ENCODE results near the gene PTCD2.
"Not testable (repeated sequence)": the region's sequence is repeated elsewhere in the genome, so short reads cannot be mapped to it uniquely, and the experiment has no call there.

The PTCD2 gene

DNA sequence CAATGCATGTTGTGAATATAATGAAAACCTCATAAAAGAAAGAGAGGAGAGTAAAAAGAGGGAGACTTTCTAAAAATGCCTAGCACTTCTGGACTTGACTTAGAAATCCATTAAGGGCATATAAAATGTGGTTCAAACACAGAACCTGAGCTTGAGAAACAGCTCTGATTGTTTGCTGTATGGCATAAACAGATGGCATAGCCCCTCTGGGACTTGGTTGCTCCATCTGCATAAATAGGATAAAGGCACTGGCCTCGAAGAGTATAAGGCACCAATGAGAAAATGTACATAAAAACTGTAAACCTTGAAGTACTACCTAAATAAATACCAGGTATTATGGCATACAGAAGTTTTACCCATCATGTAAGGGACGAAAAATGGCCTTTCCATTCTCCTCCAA, 23.9 kb upstream of the PTCD2 start:
- DNase-seq (ENCODE audit: low spot score): no peak

DNA sequence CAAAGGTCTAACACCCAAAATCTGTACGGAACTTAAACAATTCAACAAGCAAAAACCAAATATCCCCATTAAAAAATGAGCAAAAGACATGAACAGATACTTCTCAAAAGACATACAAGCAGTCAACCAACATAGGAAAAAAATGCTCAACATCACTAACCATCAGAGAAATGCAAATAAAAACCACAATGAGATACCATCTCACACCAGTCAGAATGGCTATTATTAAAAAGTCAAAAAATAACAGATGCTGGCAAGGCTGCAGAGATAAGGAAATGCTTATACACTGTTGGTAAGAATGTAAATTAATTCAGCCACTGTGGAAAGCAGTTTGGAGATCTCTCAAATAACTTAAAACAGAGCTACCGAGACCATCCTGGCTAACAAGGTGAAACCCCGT, 22.0 kb upstream of the PTCD2 start:
- not testable (repeated sequence) for DNase-seq (ENCODE audit: low spot score)

DNA sequence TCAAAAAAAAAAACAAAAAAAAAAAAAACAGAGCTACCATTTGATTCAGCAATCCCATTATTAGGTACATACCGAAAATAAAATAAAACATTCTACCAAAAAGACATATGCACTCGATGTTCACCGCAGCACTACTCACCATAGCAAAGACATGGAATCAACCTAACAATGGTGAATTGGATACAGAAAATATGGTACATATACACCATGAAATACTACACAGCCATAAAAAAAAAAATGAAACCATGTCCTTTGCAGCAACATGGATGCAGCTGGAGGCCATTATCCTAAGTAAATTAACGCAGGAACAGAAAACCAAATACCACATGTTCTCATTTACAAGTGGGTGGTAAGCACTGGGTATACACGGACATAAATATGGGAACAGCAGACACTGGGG, 21.5 kb upstream of the PTCD2 start:
- no peak for DNase-seq (ENCODE audit: low spot score)

DNA sequence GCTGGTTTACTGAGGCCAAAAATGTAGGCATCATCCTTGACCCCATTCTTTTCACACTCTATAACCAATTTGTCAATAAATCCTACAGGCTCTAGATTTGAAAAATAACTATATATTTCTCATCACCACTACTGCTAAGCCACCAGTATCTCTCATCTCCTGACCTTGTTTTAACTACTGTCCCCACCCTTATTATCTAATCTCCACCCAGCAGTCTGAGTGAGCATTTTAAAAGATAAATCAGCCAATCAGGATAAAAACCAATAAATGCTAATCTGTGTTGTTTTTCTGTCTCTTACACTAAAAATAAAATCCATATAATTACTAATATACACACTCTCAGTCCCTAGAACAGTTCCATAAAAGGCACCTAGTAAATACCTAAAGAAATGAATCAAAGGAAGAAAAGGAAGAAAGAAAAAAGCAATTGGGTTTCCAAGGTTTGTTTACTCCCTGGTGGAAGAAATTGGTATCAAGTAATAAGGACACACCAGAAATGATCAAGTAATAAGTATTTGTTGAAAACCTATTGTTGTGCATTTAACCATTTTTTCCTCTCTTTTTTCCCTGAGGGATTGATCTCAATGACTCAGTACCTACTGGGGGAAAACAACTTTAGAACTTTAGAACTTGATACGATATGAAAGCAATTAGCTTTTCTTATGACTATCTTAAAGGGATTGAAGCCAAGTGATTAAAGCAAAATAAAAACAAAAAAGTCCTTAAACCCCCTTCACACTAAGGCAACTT, 19.4 kb upstream of the PTCD2 start:
- DNase-seq (ENCODE audit: low spot score): no peak

DNA sequence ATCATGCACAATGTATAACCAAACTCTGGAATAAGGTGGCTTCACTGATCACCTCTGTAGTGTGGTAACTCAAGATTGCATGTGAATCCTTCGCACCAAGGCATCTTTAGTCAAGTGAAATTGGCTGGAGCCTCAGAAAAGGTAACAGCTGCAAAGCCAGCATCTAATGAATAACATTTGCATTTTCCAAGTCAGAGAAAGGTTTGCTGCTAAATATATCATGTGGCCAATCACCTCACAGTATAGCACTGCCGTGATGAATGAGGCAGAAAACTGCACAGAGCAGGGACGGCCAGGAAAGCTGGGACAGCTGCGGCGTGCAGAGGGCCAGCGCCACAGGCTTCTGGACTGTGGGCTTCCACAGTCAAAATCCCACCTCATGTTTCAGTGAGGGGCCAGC, 18.6 kb upstream of the PTCD2 start:
- no peak for DNase-seq (ENCODE audit: low spot score)

DNA sequence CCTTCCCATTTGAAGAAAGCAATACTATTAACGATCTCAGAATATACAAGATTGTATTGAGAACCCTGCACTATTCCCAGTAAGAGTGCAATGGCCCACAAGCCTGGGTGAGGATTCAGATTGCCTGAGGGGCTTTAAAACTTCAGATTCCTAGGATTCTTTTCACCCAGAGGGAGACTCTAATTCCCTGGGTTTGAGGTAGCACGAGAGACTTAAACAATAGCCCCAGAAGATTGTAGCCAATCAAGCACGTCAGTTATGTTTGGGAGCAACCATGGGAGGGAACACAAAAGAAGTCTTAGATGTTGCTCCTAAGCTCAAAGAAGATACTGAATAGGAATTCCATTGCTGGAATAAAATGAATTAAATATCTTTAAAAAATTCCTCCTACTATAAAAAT, 18.0 kb upstream of the PTCD2 start:
- no peak for DNase-seq (ENCODE audit: low spot score)

DNA sequence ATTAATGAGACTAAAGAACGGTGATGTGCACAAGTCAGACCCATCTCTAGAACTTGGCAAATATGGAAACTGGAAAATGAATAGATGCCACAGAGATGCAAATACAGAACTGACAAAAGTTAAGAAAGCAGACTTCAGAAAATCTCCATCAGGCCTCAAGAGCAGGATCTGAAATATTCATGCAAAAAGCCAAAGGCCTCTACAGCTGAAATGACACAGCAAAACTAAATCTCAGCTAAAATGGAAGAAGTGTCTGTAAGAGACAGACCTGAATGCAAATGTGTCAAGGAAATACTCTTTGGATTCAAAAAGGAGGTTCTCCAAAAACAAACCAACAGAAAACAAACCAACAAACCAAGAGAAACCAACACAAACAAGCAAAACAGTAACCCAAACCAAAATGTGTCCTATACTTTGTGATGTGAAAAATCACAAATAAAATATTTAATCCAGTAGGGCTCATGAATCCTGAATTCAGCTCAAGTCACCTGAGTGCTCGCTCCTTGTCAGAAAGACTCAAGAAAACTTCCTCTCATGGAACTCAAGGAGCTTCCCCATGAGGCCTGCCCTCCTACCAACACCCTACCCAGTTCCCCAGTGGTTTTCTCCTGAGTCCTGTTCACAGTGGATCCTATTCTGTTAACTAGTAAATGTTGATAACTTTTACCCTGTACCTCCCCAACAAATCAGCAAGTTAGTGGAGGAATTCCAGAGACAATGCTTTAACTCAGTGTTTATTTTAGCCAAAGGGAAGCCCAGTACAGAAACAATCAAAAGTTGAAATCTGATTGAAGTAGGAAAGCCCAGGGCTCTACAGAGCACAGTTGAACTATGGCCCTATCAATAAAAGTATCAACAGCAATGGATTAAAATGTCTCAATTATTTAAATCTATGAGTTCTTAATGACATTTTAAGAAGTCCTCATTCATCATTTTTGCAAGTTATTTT, 14.7 kb upstream of the PTCD2 start:
- DNase-seq (ENCODE audit: low spot score): no peak

DNA sequence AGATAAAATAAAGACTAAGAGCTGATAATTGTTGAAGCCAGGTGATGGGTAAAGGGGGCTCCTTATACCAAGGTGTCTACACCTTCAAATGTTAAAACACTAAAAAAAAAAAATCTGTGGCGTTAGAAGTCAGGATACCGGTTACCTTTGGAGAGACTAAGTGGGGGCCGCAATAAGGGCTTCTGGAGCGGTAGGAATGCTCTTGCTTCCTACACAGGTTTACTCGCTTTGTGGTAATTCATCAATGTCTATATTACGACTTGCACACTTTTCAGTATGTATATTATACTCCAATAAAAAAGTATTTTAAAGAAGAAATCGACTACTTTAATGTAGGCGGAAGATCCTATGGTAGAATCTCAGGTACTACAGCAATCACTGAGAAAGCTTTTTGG, 12.6 kb upstream of the PTCD2 start:
- no peak for DNase-seq (ENCODE audit: low spot score)

DNA sequence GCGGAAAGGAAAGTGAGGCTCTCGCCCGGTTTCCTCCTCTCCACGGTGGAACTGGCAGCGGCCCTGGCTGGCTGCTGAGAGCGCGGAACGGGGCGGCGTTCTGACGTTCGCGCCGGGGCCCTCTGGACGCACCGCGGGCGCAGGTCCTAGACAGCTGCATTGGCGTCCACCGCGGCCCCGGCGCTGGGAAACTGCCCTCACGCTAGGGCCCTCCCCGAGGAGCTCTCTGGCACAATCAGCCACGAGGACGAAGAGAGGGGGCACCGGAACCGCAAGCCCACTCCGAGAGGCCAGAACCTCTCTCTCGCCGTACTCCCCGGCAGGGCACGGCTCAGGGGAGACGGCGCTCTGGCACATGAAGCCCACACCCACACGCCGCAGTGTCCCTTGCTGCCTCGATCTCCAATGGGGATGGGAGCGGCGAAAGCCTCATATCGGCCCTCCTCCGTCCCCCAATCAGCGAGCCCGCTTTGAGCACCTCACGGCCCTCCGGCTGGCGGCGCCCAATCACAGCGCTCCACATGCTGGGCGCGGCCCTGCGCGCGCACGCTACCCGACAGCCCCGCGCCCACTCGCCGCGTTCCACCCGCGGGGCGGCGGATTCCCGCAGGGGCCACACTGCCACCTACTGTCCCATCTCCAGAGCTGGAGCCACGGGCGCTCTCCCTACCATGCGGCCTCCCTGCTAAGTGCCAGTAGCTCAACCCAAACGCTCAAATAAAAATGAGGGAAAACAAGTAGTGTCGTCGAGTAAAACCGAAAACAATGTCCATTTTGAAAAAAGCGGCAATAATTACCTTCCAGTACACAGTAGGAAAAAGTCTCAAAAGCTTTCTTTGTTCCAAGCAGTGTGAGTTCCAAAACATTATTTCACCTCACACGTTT, 12.0 kb upstream of the PTCD2 start:
- DNase-seq (ENCODE audit: low spot score): peak; percentile 83

DNA sequence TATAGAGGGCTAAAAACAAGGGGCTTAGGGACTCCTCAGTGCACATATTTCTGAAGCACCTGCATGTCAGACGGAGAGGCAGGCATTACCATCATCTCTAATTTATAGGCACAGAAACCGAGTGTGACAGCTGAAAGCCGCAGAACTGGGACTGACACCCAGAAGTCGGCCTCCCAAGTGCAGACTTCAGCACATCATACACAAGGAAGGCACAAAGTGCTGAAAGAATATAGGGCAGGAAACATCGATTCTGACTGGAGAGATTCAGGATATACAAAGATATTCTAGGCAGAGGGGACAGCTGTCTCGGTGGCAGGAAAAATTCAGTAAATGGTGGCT, 11.4 kb upstream of the PTCD2 start:
- no peak for DNase-seq (ENCODE audit: low spot score)

DNA sequence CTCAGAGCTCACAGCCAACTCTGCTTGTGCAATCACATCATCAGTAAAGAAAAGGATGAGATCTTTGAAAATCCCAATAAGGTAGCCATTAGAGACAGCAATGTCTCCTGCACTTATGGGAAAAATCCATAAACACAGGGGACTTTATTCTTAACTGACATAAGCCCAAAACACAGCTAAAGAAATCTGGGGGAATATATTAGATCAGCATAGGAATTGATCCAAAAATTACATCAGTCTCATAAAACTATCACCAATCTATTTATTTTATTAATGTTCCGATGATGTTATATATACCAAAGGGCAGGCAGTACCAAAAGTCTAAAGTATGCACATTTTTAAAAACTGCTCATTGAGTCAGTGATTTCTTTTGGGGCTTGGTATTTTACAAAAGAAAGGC, 7.0 kb upstream of the PTCD2 start:
- no peak for DNase-seq (ENCODE audit: low spot score)

DNA sequence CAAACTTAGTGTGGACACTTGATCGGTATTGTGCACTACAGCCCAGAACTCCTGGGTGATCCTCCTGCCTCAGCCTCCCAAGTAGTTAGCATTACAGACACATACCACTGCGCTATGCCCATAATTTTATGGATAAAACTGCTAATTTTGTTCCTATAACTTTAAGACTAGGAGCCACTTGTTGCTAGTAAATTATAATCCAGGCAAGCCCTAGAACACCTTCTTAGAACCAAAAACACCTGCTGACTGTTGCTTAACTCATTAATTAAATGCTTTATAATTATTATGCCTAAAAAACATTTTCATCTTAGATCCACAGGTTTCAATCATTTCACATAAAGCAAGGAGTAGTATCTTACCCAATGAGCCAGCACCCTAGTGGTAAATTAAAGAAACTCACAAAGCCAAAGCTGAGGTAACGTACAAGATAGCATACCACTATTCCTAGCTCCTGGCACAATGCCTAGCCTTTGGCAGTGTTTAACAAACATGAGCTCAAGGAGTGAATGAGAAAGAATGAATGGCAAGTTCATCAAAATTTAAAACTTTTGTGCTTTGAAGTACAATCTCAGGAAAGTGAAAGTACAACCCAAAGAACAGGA, 5.5 kb upstream of the PTCD2 start:
- no peak for DNase-seq (ENCODE audit: low spot score)

DNA sequence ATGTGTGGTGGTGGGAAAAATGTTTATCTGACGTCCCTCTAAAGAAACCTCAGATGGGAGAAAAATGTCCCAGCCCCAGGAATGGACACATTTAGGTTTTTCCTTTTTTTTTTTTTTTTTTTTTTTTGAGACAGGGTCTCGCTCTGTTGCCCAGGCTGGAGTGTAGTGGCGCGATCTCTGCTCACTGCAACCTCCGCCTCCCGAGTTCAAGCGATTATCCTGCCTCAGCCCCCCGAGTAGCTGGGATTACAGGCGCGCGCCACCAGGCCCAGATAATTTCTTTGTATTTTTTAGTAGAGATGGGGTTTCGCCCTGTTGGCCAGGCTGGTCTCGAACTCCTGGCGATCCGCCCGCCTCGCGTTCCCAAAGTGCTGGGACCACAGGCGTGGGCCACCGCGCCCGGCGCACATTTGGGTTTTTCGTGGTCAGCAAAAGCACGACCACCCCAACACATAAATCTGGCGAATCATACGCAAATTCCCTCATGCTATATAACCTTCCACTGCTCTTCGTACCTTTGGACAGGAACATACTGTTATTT, 668 bp upstream of the PTCD2 start:
- not testable (repeated sequence) for DNase-seq (ENCODE audit: low spot score)

DNA sequence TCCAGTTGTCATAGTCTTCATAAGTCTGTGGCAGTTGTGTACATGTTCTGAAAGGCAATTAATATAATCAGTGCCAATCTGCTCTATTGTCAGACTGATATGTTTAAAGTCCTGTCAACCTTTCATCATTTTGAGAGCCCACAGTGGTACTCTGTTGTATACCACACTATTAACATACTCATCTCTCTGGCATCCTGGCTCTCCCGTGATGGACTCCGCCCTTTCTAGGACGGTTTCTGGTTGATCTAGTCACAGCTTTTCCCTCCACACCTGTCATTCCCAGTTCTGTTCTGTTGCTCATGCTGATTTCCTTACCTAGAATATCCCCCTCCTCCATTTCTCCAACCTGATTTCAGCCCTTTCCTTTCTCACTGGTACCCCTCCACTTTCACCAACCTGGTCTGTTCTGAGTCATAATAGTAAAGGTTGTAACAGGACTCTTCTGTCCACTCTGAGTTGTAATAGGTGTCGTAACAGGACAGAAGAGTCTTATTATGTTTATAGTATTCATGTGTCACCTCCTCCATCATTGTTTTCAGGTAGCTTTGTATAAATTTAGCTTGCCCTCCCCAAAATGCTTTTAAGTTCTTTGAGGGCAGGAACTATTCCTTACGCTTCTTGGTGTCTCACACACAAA, 4.1 kb downstream of the PTCD2 start:
- DNase-seq (ENCODE audit: low spot score): no peak

DNA sequence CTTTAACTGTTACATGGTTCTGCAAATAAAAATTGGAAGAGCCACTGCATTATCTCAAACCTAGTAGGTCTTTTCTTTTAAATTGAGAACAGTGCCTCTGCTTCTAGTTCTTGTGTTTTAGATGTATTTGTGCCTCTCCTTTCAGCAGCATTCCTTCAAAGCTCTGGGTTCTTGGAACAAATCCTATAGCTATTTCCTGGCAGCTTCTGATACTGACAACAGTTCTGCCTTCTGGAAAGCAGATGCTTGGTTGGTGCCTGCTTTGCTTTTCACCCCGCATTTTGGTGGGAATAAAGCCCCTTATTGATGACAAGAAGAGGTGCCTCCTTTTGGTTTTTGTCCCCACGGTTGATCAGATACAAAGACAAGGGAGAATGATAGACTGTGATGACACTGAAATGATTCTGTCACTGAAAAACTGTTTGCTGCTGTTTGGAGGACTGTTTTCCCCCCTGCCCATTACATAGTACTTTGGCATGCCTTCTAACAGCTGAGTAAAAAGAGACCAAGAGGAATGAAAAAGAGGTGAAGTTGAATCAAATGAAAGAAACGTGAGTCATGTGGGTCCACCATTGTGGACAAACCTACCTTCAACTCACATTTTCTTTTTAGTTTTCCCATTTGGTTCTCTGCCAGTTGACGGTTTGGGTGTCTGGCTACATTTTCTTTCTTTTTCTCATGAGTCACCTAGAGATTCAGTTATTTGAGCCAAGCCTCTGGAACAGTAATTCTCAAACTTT, 5.6 kb downstream of the PTCD2 start:
- no peak for DNase-seq (ENCODE audit: low spot score)

DNA sequence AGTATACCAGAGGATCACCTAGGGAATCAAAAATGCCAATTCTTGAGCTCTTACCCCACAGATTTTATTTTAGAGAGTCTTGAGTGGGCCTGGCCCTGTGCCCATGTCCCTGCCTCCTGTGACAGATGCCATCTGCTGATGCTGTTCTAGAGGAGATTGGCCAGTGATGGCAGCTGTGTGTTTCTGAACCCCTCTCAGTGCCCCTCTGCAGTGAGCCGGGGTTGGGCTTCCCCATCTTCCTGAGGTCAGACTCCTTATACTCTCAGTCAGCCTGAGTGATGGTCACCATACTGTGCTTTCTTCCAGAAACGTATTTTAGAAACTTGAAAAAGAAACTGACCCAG, 6.1 kb downstream of the PTCD2 start:
- DNase-seq (ENCODE audit: low spot score): no peak

DNA sequence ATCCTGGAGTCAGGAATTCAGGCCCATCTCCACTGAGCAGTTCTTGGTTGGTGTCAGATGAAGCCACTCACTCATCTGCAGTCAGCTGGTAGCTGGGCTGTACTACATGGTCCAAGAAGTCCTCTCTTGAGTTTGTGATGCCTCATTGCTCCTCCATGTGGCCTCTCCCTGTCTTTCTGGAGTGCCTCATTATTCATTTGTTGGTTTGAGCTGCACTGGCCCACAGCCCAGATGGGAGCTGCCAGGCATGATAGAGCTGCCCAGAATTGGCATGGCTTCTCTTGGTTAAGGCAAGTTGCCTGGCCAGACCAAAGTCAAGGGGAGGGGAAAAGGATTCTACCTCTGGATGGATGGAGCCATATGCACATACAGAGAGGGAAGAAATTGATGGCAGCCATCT, 8.0 kb downstream of the PTCD2 start:
- DNase-seq (ENCODE audit: low spot score): no peak

DNA sequence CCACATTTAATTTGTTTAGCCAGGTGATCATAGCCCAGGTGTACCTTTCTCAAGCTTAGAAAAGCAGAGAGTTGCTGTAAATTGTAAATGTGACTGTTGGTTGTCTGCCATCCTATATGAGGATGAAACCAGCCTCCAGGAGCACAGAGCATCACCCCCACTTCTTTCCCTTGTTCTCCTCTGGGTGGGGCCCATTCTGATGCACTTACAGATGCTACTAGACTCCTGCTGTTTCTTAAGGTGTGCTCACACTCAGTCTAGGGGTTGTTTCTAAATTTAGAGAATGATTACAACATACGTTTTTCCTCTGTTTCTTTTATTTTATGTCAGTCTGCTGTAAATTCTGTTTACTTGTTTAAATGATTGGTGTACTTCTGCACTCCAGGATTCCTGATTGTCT, 10.5 kb downstream of the PTCD2 start:
- DNase-seq (ENCODE audit: low spot score): no peak

DNA sequence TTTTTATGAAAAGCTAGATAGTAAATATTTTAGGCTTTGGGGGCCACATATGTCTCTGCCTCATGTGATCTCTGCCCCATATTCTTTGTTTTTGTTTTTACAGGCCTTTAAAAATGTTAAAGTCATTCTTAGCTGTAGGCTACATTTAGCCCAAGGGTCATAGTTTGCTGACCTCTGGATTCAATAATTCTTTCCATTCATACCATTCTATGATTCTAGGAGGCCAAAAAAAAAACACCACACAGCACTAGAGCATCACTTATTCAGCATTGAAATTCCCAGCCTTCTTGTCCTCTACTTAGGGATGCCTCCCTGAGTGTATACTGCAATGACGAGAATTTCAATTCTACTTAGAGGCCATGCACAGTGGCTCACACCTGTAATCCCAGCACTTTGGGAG, 17.0 kb downstream of the PTCD2 start:
- DNase-seq (ENCODE audit: low spot score): no peak

DNA sequence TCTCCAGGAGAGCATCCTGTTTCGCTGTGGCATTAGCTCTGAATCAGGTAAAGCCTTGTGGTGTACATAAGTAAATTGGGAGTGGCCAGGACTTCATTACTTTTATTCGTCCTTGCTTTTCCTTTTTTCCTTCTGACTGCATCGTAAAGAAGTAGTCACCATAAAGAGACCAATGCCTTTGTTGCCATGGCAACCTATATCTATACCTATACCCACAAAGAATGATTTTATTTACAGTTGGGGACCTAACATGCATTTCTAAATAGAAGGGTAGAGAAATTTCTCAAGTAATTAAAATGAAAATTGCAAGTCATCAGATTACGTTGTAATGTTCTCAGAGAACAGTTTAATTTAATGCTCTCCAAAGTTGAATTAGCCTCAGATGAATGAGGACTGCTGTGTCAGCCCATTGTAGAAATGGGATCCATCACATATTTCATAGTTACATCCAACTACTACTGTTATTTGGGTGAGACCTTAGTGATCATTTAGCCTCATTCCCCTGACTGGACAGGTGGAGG, 18.6 kb downstream of the PTCD2 start:
- no peak for DNase-seq (ENCODE audit: low spot score)

DNA sequence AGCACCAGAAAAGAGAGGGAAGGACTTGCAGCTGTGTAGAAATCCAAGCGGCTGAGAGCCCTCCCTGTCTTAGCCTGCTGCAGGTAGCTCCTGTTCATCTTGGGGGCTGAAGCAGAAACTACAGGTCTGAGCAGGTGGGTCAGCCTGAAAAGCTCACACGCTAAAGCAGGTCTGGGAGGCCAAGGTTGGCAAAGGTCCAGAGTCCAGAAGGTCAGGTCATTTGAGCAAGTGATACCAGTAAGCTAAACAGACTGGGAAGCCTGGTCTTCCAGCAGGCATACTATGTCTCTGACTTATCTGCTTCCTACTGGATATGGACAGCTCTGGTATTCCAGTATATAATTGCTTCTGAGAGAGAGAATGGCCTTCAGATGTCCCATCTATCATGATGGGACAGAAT, 26.2 kb downstream of the PTCD2 start:
- DNase-seq (ENCODE audit: low spot score): no peak
